PFSK-1 (cell line): ENCODE data around the gene S100A11.

ENCODE experiments used
- FOXP2 ChIP-seq: optimal IDR thresholded peaks from 2 replicates; pipeline ENCODE3; 2011; ENCODE audit warnings: borderline replicate concordance, control low read depth, inconsistent platforms; ENCODE audit not compliant: insufficient read depth; ENCODE audit errors: extremely low read length, extremely low read depth
- POLR2AphosphoS5 ChIP-seq: IDR thresholded peaks from 2 replicates; pipeline ENCODE4 v1.6.1; 2012; ENCODE audit warnings: low read depth, mild to moderate bottlenecking, control low read depth, low read length, moderate library complexity
- REST ChIP-seq, 2 experiments: IDR thresholded peaks; 2 replicates each; pipeline versions ENCODE4 v1.6.1 to v1.8.0; 2011 to 2012; ENCODE audit warnings: low read depth in 2 of 2, low read length in 2 of 2, control low read depth in 1 of 2, inconsistent platforms in 1 of 2, mild to moderate bottlenecking in 1 of 2, moderate library complexity in 1 of 2; ENCODE audit not compliant: insufficient read depth in 1 of 2
- SIN3A ChIP-seq: IDR thresholded peaks from 2 replicates; pipeline ENCODE4 v1.6.1; 2012; ENCODE audit warnings: mild to moderate bottlenecking, low read length, moderate library complexity, borderline replicate concordance; ENCODE audit not compliant: insufficient read depth
- TAF1 ChIP-seq: IDR thresholded peaks from 2 replicates; pipeline ENCODE4 v1.6.1; 2012; ENCODE audit warnings: low read length, control low read depth, borderline replicate concordance; ENCODE audit not compliant: insufficient read depth

S100A11 gene

GRCh38 chr1:152022474-152022873 is 14.3 kb downstream of the S100A11 start:
- TF ChIP-seq POLR2AphosphoS5 (no peak), TAF1 (no peak), SIN3A (no peak), FOXP2 (no peak), REST (IDR thresholded peaks at IDR 0.05; ENCODE audit: insufficient read depth in 1 of 2, low read depth in 2 of 2, low read length in 2 of 2) (no peak)

- TF ChIP-seq TAF1 (no peak), POLR2AphosphoS5 (no peak), REST (IDR thresholded peaks at IDR 0.05; ENCODE audit: insufficient read depth in 1 of 2, low read depth in 2 of 2, low read length in 2 of 2) (no peak), FOXP2 (no peak), SIN3A (no peak)
Measured at GRCh38 chr1:152021569-152021968, 15.2 kb downstream of the S100A11 start.

GRCh38 chr1:152020849-152021248 is 16.0 kb downstream of the S100A11 start:
- no peak for TF ChIP-seq TAF1
- no peak for TF ChIP-seq POLR2AphosphoS5
- no peak for TF ChIP-seq REST (IDR thresholded peaks at IDR 0.05; ENCODE audit: insufficient read depth in 1 of 2, low read depth in 2 of 2, low read length in 2 of 2)
- TF ChIP-seq SIN3A: no peak
- TF ChIP-seq FOXP2: no peak

- TF ChIP-seq POLR2AphosphoS5 (no peak), FOXP2 (no peak), SIN3A (no peak), TAF1 (no peak), REST (IDR thresholded peaks at IDR 0.05; ENCODE audit: insufficient read depth in 1 of 2, low read depth in 2 of 2, low read length in 2 of 2) (no peak)
Measured at GRCh38 chr1:152018537-152018936, 18.3 kb downstream of the S100A11 start.

- no peak for TF ChIP-seq REST (IDR thresholded peaks at IDR 0.05; ENCODE audit: insufficient read depth in 1 of 2, low read depth in 2 of 2, low read length in 2 of 2)
- TF ChIP-seq SIN3A: no peak
- TF ChIP-seq FOXP2: no peak
- no peak for TF ChIP-seq TAF1
- no peak for TF ChIP-seq POLR2AphosphoS5
Measured at GRCh38 chr1:152015766-152016165, 21.0 kb downstream of the S100A11 start.
